RWPE1 (cell line): ENCODE measurements around the gene ZDHHC7.
"Not testable (repeated sequence)": the region's sequence is repeated elsewhere in the genome, so short reads cannot be mapped to it uniquely, and the experiment has no call there.

Source experiments
- CTCF ChIA-PET: fragments of 350-600 bp; sonication (Branson Sonifier 250); formaldehyde crosslinking; extraction: SDS; loops from one replicate; lab custom pipeline; 2021; lab: Yijun Ruan, JAX
- POLR2A ChIA-PET: fragments of 400-600 bp; formaldehyde crosslinking; extraction: SDS; loops from one replicate; lab custom pipeline; 2020; ENCODE audit warnings: antibody characterized with exemption; ENCODE audit not compliant: low non-redundant PET; lab: Yijun Ruan, JAX
- DNase-seq: peaks from one replicate; pipeline ENCODE4 v3.0.0; 2012; ENCODE audit warnings: low spot score
- H3K27ac ChIP-seq: fragments of 450-650 bp; 2 replicates; pipeline ENCODE4 v1.5.1; 2017
- TF ChIP-seq, protein P1 (sequence below): fragments of 450-650 bp; conservative IDR thresholded peaks from 2 replicates; pipeline ENCODE4 v1.5.1; 2017; ENCODE audit warnings: low read depth, mild to moderate bottlenecking

Gene ZDHHC7

GRCh38 chr16:84942786-84943185 is 68.5 kb downstream of the ZDHHC7 start:
- DNase-seq: no peak
- CTCF ChIA-PET: interaction anchor here (0.6 to 1.6 kb wide), 3 partner anchors 9 to 204 kb away, joined by 3 to 5 read pairs (median 3); no protein-coding TSS in a partner anchor
- TF ChIP-seq, protein P1, sequence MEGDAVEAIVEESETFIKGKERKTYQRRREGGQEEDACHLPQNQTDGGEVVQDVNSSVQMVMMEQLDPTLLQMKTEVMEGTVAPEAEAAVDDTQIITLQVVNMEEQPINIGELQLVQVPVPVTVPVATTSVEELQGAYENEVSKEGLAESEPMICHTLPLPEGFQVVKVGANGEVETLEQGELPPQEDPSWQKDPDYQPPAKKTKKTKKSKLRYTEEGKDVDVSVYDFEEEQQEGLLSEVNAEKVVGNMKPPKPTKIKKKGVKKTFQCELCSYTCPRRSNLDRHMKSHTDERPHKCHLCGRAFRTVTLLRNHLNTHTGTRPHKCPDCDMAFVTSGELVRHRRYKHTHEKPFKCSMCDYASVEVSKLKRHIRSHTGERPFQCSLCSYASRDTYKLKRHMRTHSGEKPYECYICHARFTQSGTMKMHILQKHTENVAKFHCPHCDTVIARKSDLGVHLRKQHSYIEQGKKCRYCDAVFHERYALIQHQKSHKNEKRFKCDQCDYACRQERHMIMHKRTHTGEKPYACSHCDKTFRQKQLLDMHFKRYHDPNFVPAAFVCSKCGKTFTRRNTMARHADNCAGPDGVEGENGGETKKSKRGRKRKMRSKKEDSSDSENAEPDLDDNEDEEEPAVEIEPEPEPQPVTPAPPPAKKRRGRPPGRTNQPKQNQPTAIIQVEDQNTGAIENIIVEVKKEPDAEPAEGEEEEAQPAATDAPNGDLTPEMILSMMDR: no peak
- no peak overlapping the region for H3K27ac ChIP-seq
- POLR2A ChIA-PET: no interaction called here

GRCh38 chr16:84941921-84942320 is 69.4 kb downstream of the ZDHHC7 start:
- peak overlapping the region; percentile 22; the same call in 1 of the 2 replicates for H3K27ac ChIP-seq
- DNase-seq: peak; percentile 60
- CTCF ChIA-PET: interaction anchor here (1.6 kb wide), 1 partner anchor 10 kb away, joined by 5 read pairs; no protein-coding TSS in a partner anchor
- TF ChIP-seq, protein P1: no peak
- POLR2A ChIA-PET: no interaction called here

DNA sequence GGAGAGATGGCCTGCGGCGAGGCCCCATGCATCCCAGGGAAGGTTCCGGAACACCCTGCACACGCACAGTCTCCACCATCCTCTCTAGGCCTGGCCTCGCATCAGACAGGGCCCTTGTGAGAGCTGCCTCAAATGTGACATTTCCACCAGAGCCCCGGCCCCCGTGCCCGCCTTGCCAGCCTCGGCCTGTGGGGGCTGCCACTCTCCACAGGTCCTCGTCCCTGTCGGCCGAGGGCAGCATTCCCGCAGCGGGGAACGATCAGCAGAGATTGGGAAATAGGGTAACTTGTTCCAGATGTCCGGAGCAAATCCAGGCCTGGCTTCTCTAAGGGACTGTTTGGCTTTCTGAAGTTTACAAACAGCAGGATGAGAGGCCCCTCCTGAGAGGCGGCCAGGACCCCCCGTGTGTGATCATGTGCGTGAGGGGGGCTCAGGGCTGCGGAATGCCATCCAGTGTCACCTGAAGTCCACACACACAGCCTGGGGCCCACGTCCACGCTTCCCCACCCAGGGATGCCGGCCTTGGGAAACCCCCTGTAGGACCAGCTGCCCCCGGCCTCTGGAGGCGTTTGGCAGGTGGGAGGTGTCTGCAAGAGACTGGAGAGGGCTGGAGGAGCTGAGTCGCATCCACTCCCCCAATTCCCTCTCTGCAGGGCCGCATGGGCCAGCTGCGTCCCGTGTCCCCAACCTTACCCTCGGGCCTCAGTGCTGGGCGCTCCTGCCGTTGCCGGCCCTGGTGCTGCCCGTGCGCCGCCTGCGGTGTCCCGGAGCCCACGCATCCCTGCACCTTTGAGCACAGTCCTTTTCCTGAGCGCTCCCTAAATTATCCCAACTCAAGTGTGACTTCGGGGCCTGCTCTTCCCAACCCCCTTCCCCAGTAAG is 70.4 kb downstream of the ZDHHC7 start:
- POLR2A ChIA-PET: no interaction called here
- CTCF ChIA-PET: interaction anchor here (0.7 to 1.3 kb wide), 2 partner anchors 16 to 391 kb away, joined by 3 to 5 read pairs; no protein-coding TSS in a partner anchor

GRCh38 chr16:84938616-84939015 is 72.7 kb downstream of the ZDHHC7 start:
- DNase-seq, H3K27ac ChIP-seq, POLR2A ChIA-PET: not testable (repeated sequence)
- CTCF ChIA-PET: interaction anchor here (0.8 kb wide), 1 partner anchor 14 kb away, joined by 5 read pairs; no protein-coding TSS in a partner anchor

More for the DNA sequence above, 70.4 kb downstream of the ZDHHC7 start:
- TF ChIP-seq, protein P1: no peak
- DNase-seq: no peak
- H3K27ac ChIP-seq: no peak overlapping the region

DNA sequence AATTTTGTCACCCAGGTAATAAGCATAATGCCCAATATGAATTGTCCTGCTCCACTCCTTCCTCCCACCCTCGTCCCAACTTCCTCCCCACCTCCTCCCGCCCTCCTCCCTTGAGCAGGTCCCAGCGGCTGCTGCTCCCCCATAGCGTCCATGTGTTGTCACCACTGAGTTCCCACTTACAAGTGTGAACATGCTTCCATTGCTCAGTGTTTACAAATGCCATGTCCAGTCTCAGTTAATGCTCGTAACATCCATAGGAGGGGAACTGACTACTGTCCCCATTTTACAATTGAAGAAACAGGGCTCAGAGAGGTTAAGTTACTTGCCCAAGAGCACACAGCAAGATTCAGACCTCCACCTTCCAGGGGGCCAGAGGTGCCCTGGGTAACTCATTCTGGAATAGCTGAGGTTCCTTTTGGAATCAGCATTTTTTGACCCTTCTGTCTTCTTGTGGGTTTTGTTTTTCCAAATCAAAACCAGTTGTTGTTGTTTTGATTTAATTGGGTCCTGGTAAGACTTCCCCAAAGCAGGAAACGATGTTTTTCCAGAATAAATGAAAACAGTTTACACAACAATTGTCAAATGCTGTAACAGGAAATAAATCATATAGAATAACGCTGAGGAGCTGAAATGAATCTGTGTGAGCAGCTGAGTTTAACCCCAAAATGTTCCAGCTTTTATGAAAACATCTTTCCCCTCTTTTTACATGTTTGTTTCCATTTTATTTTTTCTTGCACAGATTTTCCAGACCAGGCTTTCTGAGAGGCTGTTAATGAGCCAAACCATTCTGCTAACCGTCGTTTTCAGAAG is 73.9 kb downstream of the ZDHHC7 start:
- no peak for DNase-seq
- ChIA-PET POLR2A (no interaction called here), CTCF (no interaction called here)
- no peak overlapping the region for H3K27ac ChIP-seq
- TF ChIP-seq, protein P1: no peak

- TF ChIP-seq, protein P1: no peak
- POLR2A ChIA-PET: no interaction called here
- DNase-seq: no peak
- no peak overlapping the region for H3K27ac ChIP-seq
- CTCF ChIA-PET: interaction anchor here (0.6 to 1.1 kb wide), 4 partner anchors 18 to 196 kb away, joined by 3 to 5 read pairs (median 3); no protein-coding TSS in a partner anchor
These were observed 77.3 kb downstream of the ZDHHC7 start for GRCh38 chr16:84933774-84934631.
